K562 (cell line): ENCODE measurements around the gene MACF1. TPM values are rescaled to one million over a fixed set of nuclear protein-coding genes. Genes with fewer than 3 reads are reported as not detected.

Experiments used
- ATAC-seq: fragments of 200-7000 bp; cut with Tn5 transposase; 3 replicates; pipeline ENCODE4 v1.9.1; 2020; ENCODE audit warnings: moderate library complexity
- BruUV-seq: library from RNA; stranded (reverse); fragments of 400-500 nt; replicated peaks from 2 replicates; lab custom pipeline; 2021; lab: Mats Ljungman, UMichigan
- CTCF ChIA-PET: fragments of 300-600 bp; formaldehyde crosslinking; extraction: SDS; loops from one replicate; lab custom pipeline; 2021; ENCODE audit warnings: low intra/inter-chr PET ratio; lab: Yijun Ruan, JAX
- POLR2A ChIA-PET: fragments of 300-600, 350-650 bp; sonication (Branson Sonifier 250); formaldehyde crosslinking; extraction: SDS; loops from one replicate; lab custom pipeline; 2021; ENCODE audit warnings: antibody characterized with exemption, inconsistent platforms; lab: Yijun Ruan, JAX
- DNase-seq, 4 experiments: peaks; one replicate each; pipeline versions ENCODE4 v3.0.0 to v3.0.0-alpha.2; 2011 to 2018; ENCODE audit warnings: low spot score in 3 of 4, mixed read lengths in 3 of 4; ENCODE audit errors: extremely low read depth in 1 of 4
- FAIRE-seq: peaks from 2 replicates; lab custom pipeline; 2011; peaks lifted over from hg19 to GRCh38; lab: Jason Lieb, UNC
- H2AFZ ChIP-seq: 2 replicates; pipeline ENCODE4 v1.6.0; 2011; ENCODE audit warnings: low read depth, low read length, control low read depth, inconsistent platforms
- H3K27ac ChIP-seq: fragments of 200-600 bp; 3 replicates; pipeline ENCODE4 v1.8.0; 2011; ENCODE audit warnings: low read depth, mild to moderate bottlenecking, control low read depth, inconsistent platforms, low read length, moderate library complexity, mixed read lengths; ENCODE audit errors: extremely low read depth
- H3K27me3 ChIP-seq, 2 experiments: fragments of 300-600 bp in 1 of 2; 2 replicates in 1 of 2; 3 replicates in 1 of 2; pipeline versions ENCODE4 v1.6.0 to v1.8.0; 2011; ENCODE audit warnings: inconsistent platforms in 2 of 2, low read length in 2 of 2, mild to moderate bottlenecking in 1 of 2, mixed read lengths in 1 of 2, moderate library complexity in 1 of 2; ENCODE audit not compliant: control insufficient read depth in 2 of 2, insufficient read depth in 2 of 2
- H3K36me3 ChIP-seq: fragments of 300-600 bp; 3 replicates; pipeline ENCODE4 v1.8.0; 2011; ENCODE audit warnings: mild to moderate bottlenecking, low read length, inconsistent platforms; ENCODE audit not compliant: control insufficient read depth, insufficient read depth
- H3K4me1 ChIP-seq, 2 experiments: fragments of 200-600 bp in 1 of 2; replicated peaks in 1 of 2; 2 replicates in 1 of 2; 3 replicates in 1 of 2; pipeline versions ENCODE4 v1.5.1 to v1.8.0; 2011; ENCODE audit warnings: inconsistent platforms in 2 of 2, low read length in 2 of 2, mild to moderate bottlenecking in 1 of 2, mixed read lengths in 1 of 2, moderate library complexity in 1 of 2; ENCODE audit not compliant: control insufficient read depth in 2 of 2, insufficient read depth in 2 of 2
- H3K4me2 ChIP-seq: 2 replicates; pipeline ENCODE4 v1.6.1; 2011; ENCODE audit warnings: low read length, control low read depth, inconsistent platforms, mixed read lengths; ENCODE audit not compliant: insufficient read depth
- H3K4me3 ChIP-seq: fragments of 200-600 bp; sonication (generic), shearing (Covaris generic); 2 replicates; pipeline ENCODE4 v1.5.1; 2016; ENCODE audit warnings: control low read depth, inconsistent platforms
- H3K79me2 ChIP-seq: fragments of 200-600 bp; 3 replicates; pipeline ENCODE4 v1.8.0; 2011; ENCODE audit warnings: low read length, inconsistent platforms; ENCODE audit not compliant: control insufficient read depth, insufficient read depth
- H3K9ac ChIP-seq, 2 experiments: 2 replicates each; pipeline versions ENCODE4 v1.6.0 to v1.6.1; 2011; ENCODE audit warnings: low read depth in 2 of 2, low read length in 2 of 2, control low read depth in 1 of 2, inconsistent platforms in 1 of 2, mild to moderate bottlenecking in 1 of 2, mixed read lengths in 1 of 2; ENCODE audit not compliant: insufficient read depth in 1 of 2
- H3K9me1 ChIP-seq: one replicate; pipeline ENCODE4 v1.6.0; 2011; ENCODE audit warnings: inconsistent platforms, mild to moderate bottlenecking, low read length, moderate library complexity; ENCODE audit not compliant: control insufficient read depth, insufficient read depth
- H3K9me3 ChIP-seq: replicated peaks from 2 replicates; pipeline ENCODE4 v1.5.1; 2011; ENCODE audit warnings: low read depth, low read length, inconsistent platforms; ENCODE audit not compliant: control insufficient read depth, insufficient read depth
- H4K20me1 ChIP-seq: replicated peaks from 2 replicates; pipeline ENCODE4 v1.6.1; 2011; ENCODE audit warnings: low read length, inconsistent platforms, mixed read lengths; ENCODE audit not compliant: control insufficient read depth, insufficient read depth
- C11orf30 ChIP-seq: fragments of 450-650 bp; IDR thresholded peaks from 2 replicates; pipeline ENCODE4 v1.6.1; 2016; ENCODE audit warnings: low read depth, mild to moderate bottlenecking
- CEBPB ChIP-seq: fragments of 450-650 bp; IDR thresholded peaks from 2 replicates; pipeline ENCODE4 v1.6.1; 2016; ENCODE audit warnings: missing genetic modification characterization, missing compliant biosample characterization
- COPS2 ChIP-seq: fragments of 450-650 bp; conservative IDR thresholded peaks from 2 replicates; pipeline ENCODE4 v1.6.1; 2016; ENCODE audit warnings: mild to moderate bottlenecking, moderate library complexity
- EGR1 ChIP-seq: fragments of 450-650 bp; conservative IDR thresholded peaks from 2 replicates; pipeline ENCODE4 v1.6.1; 2017; ENCODE audit warnings: mild to moderate bottlenecking
- EHMT2 ChIP-seq: fragments of 450-650 bp; IDR thresholded peaks from 2 replicates; pipeline ENCODE4 v1.6.1; 2018; ENCODE audit warnings: antibody characterized with exemption
- ELF2 ChIP-seq: fragments of 250-450 bp; sonication (Bioruptor Pico); IDR thresholded peaks from 2 replicates; pipeline ENCODE4 v1.5.0; 2021; ENCODE audit warnings: mild to moderate bottlenecking
- GMEB1 ChIP-seq: fragments of 250-450 bp; sonication (Bioruptor Pico); IDR thresholded peaks from 2 replicates; pipeline ENCODE4 v1.4.0; 2020; ENCODE audit warnings: mild to moderate bottlenecking
- HSF4 ChIP-seq: fragments of 250-450 bp; sonication (Bioruptor Pico); IDR thresholded peaks from 2 replicates; pipeline ENCODE4 v2.1.2; 2022; ENCODE audit warnings: mild to moderate bottlenecking, moderate library complexity, borderline replicate concordance
- ILF3 ChIP-seq: fragments of 450-650 bp; IDR thresholded peaks from 2 replicates; pipeline ENCODE4 v1.6.1; 2018; ENCODE audit warnings: antibody characterized with exemption, mild to moderate bottlenecking, moderate library complexity, borderline replicate concordance
- MAFG ChIP-seq: fragments of 450-650 bp; conservative IDR thresholded peaks from 2 replicates; pipeline ENCODE4 v1.6.1; 2016; ENCODE audit warnings: missing genetic modification characterization, missing compliant biosample characterization
- NFE2 ChIP-seq: IDR thresholded peaks from 2 replicates; pipeline ENCODE4 v1.6.1; 2014; ENCODE audit warnings: antibody characterized with exemption, low read depth
- NFE2L1 ChIP-seq: fragments of 450-650 bp; IDR thresholded peaks from 2 replicates; pipeline ENCODE4 v1.6.1; 2016; ENCODE audit warnings: missing genetic modification characterization, low read depth, mild to moderate bottlenecking, missing compliant biosample characterization, moderate library complexity, borderline replicate concordance
- NFIC ChIP-seq: fragments of 450-650 bp; IDR thresholded peaks from 2 replicates; pipeline ENCODE4 v1.6.1; 2017; ENCODE audit warnings: mild to moderate bottlenecking, inconsistent platforms
- NFIX ChIP-seq: fragments of 250-450 bp; sonication (Bioruptor Pico); IDR thresholded peaks from 2 replicates; pipeline ENCODE4 v1.4.0; 2020; ENCODE audit warnings: low read depth, mild to moderate bottlenecking, moderate library complexity
- RNF219 ChIP-seq: fragments of 250-450 bp; sonication (Bioruptor Pico); IDR thresholded peaks from 2 replicates; pipeline ENCODE4 v1.5.0; 2022; ENCODE audit warnings: mild to moderate bottlenecking
- WGBS: fragments of 100-300 bp; shearing (Covaris generic); methylation state at CpG from one replicate; pipeline ENCODE4 v1.1.6; 2016; ENCODE audit warnings: low coverage, mixed read lengths; ENCODE audit not compliant: insufficient coverage; ENCODE audit errors: missing lambda C conversion rate; 5-methylcytosine and 5-hydroxymethylcytosine counted together
- in situ Hi-C: fragments of 300-500 bp; cut with MboI; formaldehyde crosslinking; loops from 4 replicates; pipeline ENCODE4 v1.15.0; 2018; ENCODE audit warnings: inconsistent platforms, mixed read lengths
- intact Hi-C: fragments of 100-400 bp; cut with micrococcal nuclease; formaldehyde crosslinking; loops from 2 replicates; pipeline ENCODE4 v1.14.2; 2022
- polyA plus RNA-seq, 8 experiments: library from polyadenylated mRNA; depleted of rRNA in 4 of 8; stranded (reverse) in 5 of 8; unstranded in 3 of 8; fragments of >200 nt; fragmentation: Nextera tagmentation in 2 of 8; fragmentation: Illumina TruSeq in 1 of 8; extraction: Ambion mirVana in 2 of 8; extraction: Trizol in 1 of 8; gene quantifications; 2 replicates each; pipeline versions ENCODE4 v1.2.1 to v1.2.3, GENCODE V29; 2011 to 2014; ENCODE audit warnings: inconsistent platforms in 1 of 8, missing spikeins in 1 of 8
- total RNA-seq, 7 experiments: library from RNA; depleted of rRNA in 6 of 7; stranded (reverse); fragments of >200 nt in 6 of 7; fragmentation: Illumina TruSeq in 2 of 7; extraction: Trizol in 2 of 7; gene quantifications; 2 replicates each; pipeline versions ENCODE4 v1.2.1 to v1.2.3, GENCODE V29; 2011 to 2021; ENCODE audit warnings: low replicate concordance in 1 of 7

Gene MACF1
- total and polyA plus RNA-seq, 9 of the 15 experiments (the other 6 are each of a cell fraction or from before 2014, with no cell fraction given) = 13.2 to 232 (median 112) TPM

GRCh38 chr1:39372105-39372504, 167.6 kb downstream of the MACF1 start:
- no peak overlapping the region for H3K27ac ChIP-seq
- CTCF ChIA-PET = no interaction called here
- ATAC-seq (no peak), DNase-seq (no peak), FAIRE-seq (no peak)
- no peak overlapping the region for H2AFZ ChIP-seq
- intact Hi-C loops = no loop called here
- BruUV-seq = no TSS peak
- H3K4me2 ChIP-seq = no peak overlapping the region
- no peaks in the 10 kb centered on the region for H3K9me1 ChIP-seq
- POLR2A ChIA-PET = interaction anchor here (1.0 to 1.5 kb wide), 2 partner anchors 14 to 18 kb away, joined by 4 to 11 read pairs; no protein-coding TSS in a partner anchor
- H3K9me3 ChIP-seq = no peaks in the 10 kb centered on the region
- H3K79me2 ChIP-seq = no peaks in the 10 kb centered on the region
- no peak overlapping the region for H3K4me3 ChIP-seq
- no peaks in the 10 kb centered on the region for H4K20me1 ChIP-seq
- no peaks in the 10 kb centered on the region for H3K4me1 ChIP-seq
- TF ChIP-seq CEBPB (tag) (no peak), NFIX (CRISPR knock-in tag) (peak; percentile 83), NFIC (peak; percentile 93)
- no peaks in the 10 kb centered on the region for H3K27me3 ChIP-seq
- in situ Hi-C loops = no loop called here
- H3K9ac ChIP-seq = no peak overlapping the region
- H3K36me3 ChIP-seq = peaks cover 67% of the 10 kb centered on the region

GRCh38 chr1:39376656-39377055, 172.2 kb downstream of the MACF1 start:
- Histone ChIP-seq H3K4me3 (no peak overlapping the region), H3K4me1 (no peaks in the 10 kb centered on the region), H3K4me2 (no peak overlapping the region), H3K9ac (no peak overlapping the region), H3K27ac (no peak overlapping the region), H3K79me2 (no peaks in the 10 kb centered on the region), H4K20me1 (no peaks in the 10 kb centered on the region), H3K27me3 (no peaks in the 10 kb centered on the region), H3K9me1 (no peaks in the 10 kb centered on the region), H3K36me3 (peaks cover 55% of the 10 kb centered on the region), H3K9me3 (no peaks in the 10 kb centered on the region), H2AFZ (no peak overlapping the region)
- no TSS peak for BruUV-seq
- ChIA-PET POLR2A (interaction anchor here (0.7 to 1.2 kb wide), 2 partner anchors 11 to 19 kb away, joined by 3 to 4 read pairs; no protein-coding TSS in a partner anchor), CTCF (no interaction called here)
- no peak for FAIRE-seq
- 84% methylated on average over 7 of the region's 7 CpGs for WGBS
- DNase-seq = no peak
- in situ Hi-C loops (no loop called here), intact Hi-C loops (loop anchor here (5.0 kb wide), 1 partner anchor 36 kb away; no protein-coding TSS in a partner anchor)
- peak; percentile 69 for ATAC-seq
- TF ChIP-seq GMEB1 (CRISPR knock-in tag) = no peak
- TF ChIP-seq HSF4 = no peak
- no peak for TF ChIP-seq COPS2
- no peak for TF ChIP-seq ILF3
- TF ChIP-seq NFE2L1 (tag) = peak; percentile 66
- no peak for TF ChIP-seq ELF2 (CRISPR knock-in tag)
- TF ChIP-seq EHMT2 = no peak
- TF ChIP-seq MAFG (tag) = peak; percentile 71
- peak; percentile 65 for TF ChIP-seq C11orf30
- peak; percentile 46; the same call in 1 of the 2 replicates for TF ChIP-seq EGR1
- peak; percentile 35; the same call in 1 of the 2 replicates for TF ChIP-seq NFE2
- TF ChIP-seq RNF219 (CRISPR knock-in tag) = no peak
